Activated CD4-positive, alpha-beta memory T cell treated with anti-CD3 and anti-CD28 coated beads for 36 hours (primary cell): ENCODE measurements around the gene HNRNPLL. TPM values are rescaled to one million over a fixed set of nuclear protein-coding genes. Genes with fewer than 3 reads are reported as not detected.

Experiments
- CTCF ChIA-PET: fragments of 350-600 bp; sonication (Branson Sonifier 250); formaldehyde crosslinking; loops from one replicate; lab custom pipeline; 2021; ENCODE audit warnings: antibody characterized with exemption, inconsistent platforms; lab: Charles Lee
- POLR2A ChIA-PET: fragments of 350-600 bp; sonication (Branson Sonifier 250); formaldehyde crosslinking; loops from one replicate; lab custom pipeline; 2021; ENCODE audit warnings: antibody characterized with exemption; lab: Charles Lee
- DNase-seq: peaks from one replicate; pipeline ENCODE4 v3.0.0-alpha.2; 2020
- H3K27ac Mint-ChIP-seq: one replicate; pipeline ENCODE4 v1.8.0; 2021; ENCODE audit warnings: mixed read lengths
- H3K27me3 Mint-ChIP-seq: one replicate; pipeline ENCODE4 v1.8.0; 2021; ENCODE audit warnings: mixed read lengths
- H3K36me3 Mint-ChIP-seq: one replicate; pipeline ENCODE4 v1.8.0; 2021; ENCODE audit warnings: mixed read lengths
- H3K4me1 Mint-ChIP-seq: one replicate; pipeline ENCODE4 v1.8.0; 2021; ENCODE audit warnings: low read depth, mixed read lengths
- H3K4me3 Mint-ChIP-seq: one replicate; pipeline ENCODE4 v1.8.0; 2021; ENCODE audit warnings: mild to moderate bottlenecking, mixed read lengths
- H3K9me3 Mint-ChIP-seq: one replicate; pipeline ENCODE4 v1.8.0; 2021; ENCODE audit warnings: mixed read lengths
- intact Hi-C: fragments of 100-400 bp; cut with micrococcal nuclease; formaldehyde crosslinking; loops from one replicate; pipeline ENCODE4 v1.15.1; 2023
- total RNA-seq, 2 experiments: library from RNA; stranded (reverse); gene quantifications; one replicate each; pipeline ENCODE4 v1.2.3, GENCODE V29; 2021

The HNRNPLL gene
- total RNA-seq, 2 experiments from 2014 or later: 106 to 108 TPM

- intact Hi-C loops: loop anchor here (2.0 kb wide), 1 partner anchor 20 kb away; no protein-coding TSS in a partner anchor
- ChIA-PET CTCF (interaction anchor here (0.8 kb wide), 1 partner anchor 38 kb away, joined by 4 read pairs; no protein-coding TSS in a partner anchor), POLR2A (no interaction called here)
- peaks cover 29% of the 10 kb centered on the region for H3K4me1 Mint-ChIP-seq
- H3K36me3 Mint-ChIP-seq: no peaks in the 10 kb centered on the region
- H3K4me3 Mint-ChIP-seq: no peak overlapping the region
- DNase-seq: no peak
- no peak overlapping the region for H3K27ac Mint-ChIP-seq
- no peaks in the 10 kb centered on the region for H3K9me3 Mint-ChIP-seq
- H3K27me3 Mint-ChIP-seq: no peaks in the 10 kb centered on the region
Observed at GRCh38 chr2:38634684-38635083, 32.0 kb upstream of the HNRNPLL start.

- no peaks in the 10 kb centered on the region for H3K9me3 Mint-ChIP-seq
- ChIA-PET POLR2A (no interaction called here), CTCF (no interaction called here)
- no peak for DNase-seq
- intact Hi-C loops: loop anchor here (2.0 kb wide), 1 partner anchor 19 kb away; no protein-coding TSS in a partner anchor
- H3K4me1 Mint-ChIP-seq: peaks cover 25% of the 10 kb centered on the region
- no peaks in the 10 kb centered on the region for H3K27me3 Mint-ChIP-seq
- H3K4me3 Mint-ChIP-seq: no peak overlapping the region
- H3K36me3 Mint-ChIP-seq: no peaks in the 10 kb centered on the region
- peak overlapping the region; percentile 10 for H3K27ac Mint-ChIP-seq
Observed at GRCh38 chr2:38633895-38634294, 31.2 kb upstream of the HNRNPLL start.

DNA sequence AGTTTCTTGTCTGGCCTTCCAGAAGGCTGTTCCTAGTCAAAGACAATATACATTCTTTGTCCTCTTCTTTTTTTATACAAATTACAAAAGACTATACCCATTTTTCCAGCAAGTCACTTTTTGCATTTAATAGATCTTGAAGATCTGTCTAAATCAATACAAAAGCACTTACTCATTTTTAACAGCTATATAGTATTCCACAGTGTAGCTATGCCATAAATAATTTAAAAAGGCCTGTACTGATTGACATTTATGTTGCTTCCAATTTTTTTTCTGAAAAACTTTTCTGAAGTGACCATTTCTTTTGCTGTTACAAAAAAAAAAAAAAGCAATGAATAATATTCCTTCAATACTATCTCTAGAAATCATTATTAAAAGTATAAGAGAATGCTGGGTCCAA is 30.3 kb upstream of the HNRNPLL start:
- Mint-ChIP-seq H3K9me3 (no peaks in the 10 kb centered on the region), H3K4me3 (no peak overlapping the region), H3K27ac (no peak overlapping the region), H3K27me3 (no peaks in the 10 kb centered on the region), H3K4me1 (peaks cover 17% of the 10 kb centered on the region), H3K36me3 (no peaks in the 10 kb centered on the region)
- intact Hi-C loops: no loop called here
- ChIA-PET CTCF (no interaction called here), POLR2A (no interaction called here)
- DNase-seq: no peak

DNA sequence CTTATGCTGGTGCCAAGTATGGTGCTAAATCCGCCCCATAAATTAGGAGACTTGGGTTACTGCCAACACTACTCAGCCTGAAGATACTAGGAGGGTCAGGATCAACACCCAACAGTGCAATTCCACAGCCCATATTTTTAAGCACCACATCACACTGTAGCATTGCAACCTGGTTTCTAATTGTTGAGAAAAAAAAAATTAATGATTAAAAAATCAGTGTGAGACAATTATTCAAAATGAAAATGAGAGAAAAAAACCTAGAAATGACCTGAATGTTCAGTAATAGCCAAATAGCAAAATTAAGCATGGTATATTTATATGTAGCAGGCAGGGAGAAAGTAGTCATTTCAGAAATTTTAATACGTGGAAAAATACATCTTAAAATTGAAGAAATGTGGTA is 29.2 kb upstream of the HNRNPLL start:
- H3K27ac Mint-ChIP-seq: no peak overlapping the region
- CTCF ChIA-PET: no interaction called here
- no peaks in the 10 kb centered on the region for H3K9me3 Mint-ChIP-seq
- DNase-seq: no peak
- no peaks in the 10 kb centered on the region for H3K36me3 Mint-ChIP-seq
- POLR2A ChIA-PET: no interaction called here
- no peak overlapping the region for H3K4me3 Mint-ChIP-seq
- peaks cover 18% of the 10 kb centered on the region for H3K4me1 Mint-ChIP-seq
- no peaks in the 10 kb centered on the region for H3K27me3 Mint-ChIP-seq
- intact Hi-C loops: no loop called here

DNA sequence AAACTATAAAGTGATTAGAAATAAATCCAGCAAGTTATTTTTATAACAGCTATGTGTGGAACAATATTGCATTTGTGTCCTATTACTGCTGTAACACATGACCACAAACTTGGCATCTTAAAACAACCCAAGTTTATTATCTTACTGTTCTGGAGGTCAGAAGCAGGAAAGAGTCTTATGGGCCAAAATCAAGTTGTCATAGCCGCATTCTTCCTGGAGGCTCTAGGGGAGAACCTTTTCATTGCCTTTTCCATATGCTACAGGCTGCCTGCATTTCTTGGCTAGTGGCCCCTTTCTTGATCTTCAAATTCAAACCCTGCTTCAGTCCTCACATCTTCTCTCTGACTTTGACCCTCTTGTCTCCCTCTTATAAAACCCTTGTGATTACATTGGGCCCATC is 27.0 kb upstream of the HNRNPLL start:
- H3K4me1 Mint-ChIP-seq: peaks cover 30% of the 10 kb centered on the region
- intact Hi-C loops: no loop called here
- CTCF ChIA-PET: no interaction called here
- no peaks in the 10 kb centered on the region for H3K27me3 Mint-ChIP-seq
- H3K27ac Mint-ChIP-seq: no peak overlapping the region
- POLR2A ChIA-PET: no interaction called here
- H3K36me3 Mint-ChIP-seq: no peaks in the 10 kb centered on the region
- no peak for DNase-seq
- H3K4me3 Mint-ChIP-seq: no peak overlapping the region
- no peaks in the 10 kb centered on the region for H3K9me3 Mint-ChIP-seq

DNA sequence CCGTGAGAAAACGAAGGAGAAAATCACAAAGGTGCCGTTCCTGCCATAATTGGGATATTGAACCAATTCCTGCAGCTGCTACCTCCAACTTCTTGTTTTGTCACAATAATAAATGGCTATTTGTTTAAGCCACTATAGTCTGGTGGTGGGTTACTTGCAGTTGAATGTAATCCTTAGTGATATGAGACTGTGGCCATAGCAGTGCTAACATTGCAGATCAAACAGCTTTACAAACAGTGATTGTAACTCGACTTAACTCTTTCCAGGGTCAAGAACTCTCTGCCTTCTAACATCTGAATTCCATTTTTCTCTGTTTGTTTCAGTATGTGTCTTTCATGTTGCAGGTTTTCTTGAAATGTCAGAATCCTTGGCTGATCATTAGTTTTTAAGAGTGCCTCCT is 24.7 kb upstream of the HNRNPLL start:
- no peaks in the 10 kb centered on the region for H3K9me3 Mint-ChIP-seq
- H3K27ac Mint-ChIP-seq: no peak overlapping the region
- no peaks in the 10 kb centered on the region for H3K36me3 Mint-ChIP-seq
- ChIA-PET POLR2A (no interaction called here), CTCF (interaction anchor here (1.3 kb wide), 1 partner anchor 113 kb away, joined by 3 read pairs; no protein-coding TSS in a partner anchor)
- H3K27me3 Mint-ChIP-seq: no peaks in the 10 kb centered on the region
- no peak overlapping the region for H3K4me3 Mint-ChIP-seq
- DNase-seq: no peak
- intact Hi-C loops: no loop called here
- peaks cover 19% of the 10 kb centered on the region for H3K4me1 Mint-ChIP-seq

DNA sequence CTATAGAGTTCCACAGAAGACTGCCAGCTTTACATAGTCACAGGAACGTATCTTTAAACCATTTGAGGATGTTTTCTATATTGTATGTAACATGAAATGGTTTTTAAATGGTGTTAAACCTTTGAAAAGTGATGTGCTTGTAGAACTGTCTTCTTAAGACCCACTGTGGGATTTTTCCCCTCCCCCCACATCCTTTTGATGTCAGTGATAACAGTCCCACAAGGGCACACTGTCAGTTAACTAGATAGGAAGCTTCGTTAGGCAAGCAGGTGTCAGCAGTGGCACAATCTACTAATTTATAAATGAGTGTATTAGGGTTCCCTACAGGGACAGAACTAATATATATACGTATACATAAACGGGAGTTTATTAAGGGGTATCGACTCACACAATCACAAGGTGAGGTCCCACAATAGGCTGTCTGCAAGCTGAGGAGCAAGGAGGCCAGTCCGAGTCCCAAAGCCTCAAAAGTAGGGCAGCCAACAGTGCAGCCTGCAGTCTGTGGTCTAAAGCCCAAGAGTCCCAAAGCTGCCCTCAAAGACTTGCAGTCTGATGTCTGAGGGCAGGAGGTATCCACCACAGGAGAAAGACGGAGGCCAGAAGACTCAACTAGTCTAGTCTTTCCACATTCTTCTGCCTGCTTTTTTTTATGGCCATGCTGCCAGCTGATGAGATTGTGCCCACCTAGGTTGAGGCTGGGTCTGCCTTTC is 23.8 kb upstream of the HNRNPLL start:
- peak; percentile 43 for DNase-seq
- ChIA-PET CTCF (interaction anchor here (1.3 to 1.5 kb wide), 4 partner anchors 11 to 114 kb away, joined by 3 to 5 read pairs (median 4); no protein-coding TSS in a partner anchor), POLR2A (interaction anchor here (1.1 to 1.3 kb wide), 2 partner anchors 9 to 22 kb away, joined by 3 to 4 read pairs; no protein-coding TSS in a partner anchor)
- peaks cover 19% of the 10 kb centered on the region for H3K4me1 Mint-ChIP-seq
- H3K36me3 Mint-ChIP-seq: no peaks in the 10 kb centered on the region
- intact Hi-C loops: no loop called here
- H3K27me3 Mint-ChIP-seq: no peaks in the 10 kb centered on the region
- H3K9me3 Mint-ChIP-seq: no peaks in the 10 kb centered on the region
- H3K27ac Mint-ChIP-seq: peak overlapping the region; percentile 54
- H3K4me3 Mint-ChIP-seq: no peak overlapping the region

DNA sequence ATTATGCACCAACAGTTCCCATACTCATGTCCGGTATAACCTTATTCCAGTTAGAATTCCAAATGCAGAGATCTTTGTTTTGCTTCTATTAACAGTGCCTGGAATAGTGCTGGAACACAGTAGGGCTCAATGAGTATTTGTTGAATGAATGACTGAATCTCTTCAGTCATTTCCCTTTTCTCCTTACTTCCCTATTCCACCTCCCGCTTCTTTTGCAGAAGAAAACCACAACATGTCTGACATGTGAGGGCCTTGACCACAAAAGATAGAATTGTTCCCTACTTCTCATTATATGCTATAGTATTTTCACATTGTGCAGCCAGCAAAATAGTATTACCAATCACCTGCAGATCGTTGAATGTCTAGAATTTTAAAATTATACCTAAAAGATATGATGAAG is 19.5 kb upstream of the HNRNPLL start:
- no peak overlapping the region for H3K27ac Mint-ChIP-seq
- peaks cover 22% of the 10 kb centered on the region for H3K4me1 Mint-ChIP-seq
- POLR2A ChIA-PET: no interaction called here
- intact Hi-C loops: no loop called here
- no peak for DNase-seq
- CTCF ChIA-PET: no interaction called here
- H3K36me3 Mint-ChIP-seq: no peaks in the 10 kb centered on the region
- H3K27me3 Mint-ChIP-seq: no peaks in the 10 kb centered on the region
- H3K4me3 Mint-ChIP-seq: no peak overlapping the region
- H3K9me3 Mint-ChIP-seq: peaks cover 4% of the 10 kb centered on the region

DNA sequence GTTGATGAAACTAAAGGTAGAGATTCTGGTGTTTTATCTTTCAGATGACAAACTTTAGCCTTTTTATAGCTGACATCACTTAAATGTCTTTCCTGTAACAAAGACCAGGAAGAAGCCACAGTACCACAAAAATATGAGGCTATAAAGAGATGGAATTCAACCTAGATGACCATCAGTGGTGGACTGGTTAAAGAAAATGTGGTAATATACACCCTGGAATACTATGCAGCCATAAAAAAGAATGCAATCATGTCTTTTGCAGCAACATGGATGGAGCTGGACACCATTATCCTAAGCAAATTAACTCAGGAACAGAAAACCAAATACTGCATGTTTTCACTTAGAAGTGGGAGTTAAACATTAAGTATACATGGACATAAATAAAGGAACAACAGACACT is 18.3 kb upstream of the HNRNPLL start:
- Mint-ChIP-seq H3K36me3 (no peaks in the 10 kb centered on the region), H3K9me3 (peaks cover 4% of the 10 kb centered on the region), H3K4me3 (no peak overlapping the region), H3K27ac (no peak overlapping the region), H3K27me3 (no peaks in the 10 kb centered on the region), H3K4me1 (peaks cover 17% of the 10 kb centered on the region)
- no peak for DNase-seq
- ChIA-PET CTCF (no interaction called here), POLR2A (no interaction called here)
- intact Hi-C loops: no loop called here

DNA sequence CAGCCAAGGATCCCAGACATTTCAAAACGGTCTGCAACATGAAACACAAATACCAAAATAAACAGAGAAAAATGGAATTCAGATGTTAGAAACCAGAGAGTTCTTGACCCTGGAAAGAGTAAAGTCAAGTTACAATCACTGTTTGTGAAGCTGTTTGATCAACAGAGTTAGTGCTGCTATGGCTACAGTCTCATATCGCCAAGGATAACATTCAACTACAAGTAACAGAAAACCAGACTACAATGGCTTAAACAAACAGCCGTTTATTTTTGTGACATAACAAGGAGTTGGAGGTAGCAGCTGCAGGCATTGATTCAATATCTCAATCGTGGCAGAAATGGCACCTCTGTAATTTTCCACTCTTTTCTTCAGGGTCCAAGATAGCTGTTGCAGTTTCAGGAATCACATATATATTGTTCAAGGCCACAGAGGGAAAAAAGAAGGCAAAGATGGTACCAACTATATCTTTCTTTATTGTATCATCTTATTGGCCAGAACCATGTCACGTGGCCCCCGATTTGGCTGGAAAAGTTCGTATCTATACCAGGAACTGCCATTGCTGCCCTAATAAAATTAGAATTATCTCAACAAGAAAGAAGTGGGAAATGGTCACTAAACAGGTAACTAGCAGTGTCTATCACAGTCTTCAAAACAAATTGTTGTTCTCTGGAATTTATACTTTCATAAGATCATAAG is 17.7 kb upstream of the HNRNPLL start:
- Mint-ChIP-seq H3K4me1 (peaks cover 19% of the 10 kb centered on the region), H3K36me3 (no peaks in the 10 kb centered on the region), H3K4me3 (no peak overlapping the region), H3K27me3 (no peaks in the 10 kb centered on the region), H3K27ac (no peak overlapping the region), H3K9me3 (peaks cover 4% of the 10 kb centered on the region)
- ChIA-PET CTCF (interaction anchor here (1.2 kb wide), 1 partner anchor 17 kb away, joined by 4 read pairs; no protein-coding TSS in a partner anchor), POLR2A (interaction anchor here (0.5 kb wide), 1 partner anchor 71 kb away, joined by 7 read pairs; no protein-coding TSS in a partner anchor)
- DNase-seq: no peak
- intact Hi-C loops: no loop called here

- peaks cover 26% of the 10 kb centered on the region for H3K4me1 Mint-ChIP-seq
- no peaks in the 10 kb centered on the region for H3K36me3 Mint-ChIP-seq
- peaks cover 4% of the 10 kb centered on the region for H3K9me3 Mint-ChIP-seq
- no peak overlapping the region for H3K4me3 Mint-ChIP-seq
- no peaks in the 10 kb centered on the region for H3K27me3 Mint-ChIP-seq
- no peak overlapping the region for H3K27ac Mint-ChIP-seq
- intact Hi-C loops: no loop called here
- POLR2A ChIA-PET: interaction anchor here (0.5 kb wide), 1 partner anchor 72 kb away, joined by 7 read pairs; no protein-coding TSS in a partner anchor
- CTCF ChIA-PET: interaction anchor here (0.6 to 1.2 kb wide), 2 partner anchors 16 to 69 kb away, joined by 4 to 5 read pairs; no protein-coding TSS in a partner anchor
- no peak for DNase-seq
Observed at GRCh38 chr2:38619458-38620164, 16.9 kb upstream of the HNRNPLL start.

GRCh38 chr2:38617301-38617700 is 14.6 kb upstream of the HNRNPLL start:
- intact Hi-C loops: no loop called here
- Mint-ChIP-seq H3K36me3 (no peaks in the 10 kb centered on the region), H3K9me3 (peaks cover 4% of the 10 kb centered on the region), H3K4me1 (peaks cover 45% of the 10 kb centered on the region), H3K27ac (no peak overlapping the region), H3K4me3 (no peak overlapping the region), H3K27me3 (no peaks in the 10 kb centered on the region)
- ChIA-PET CTCF (interaction anchor here (1.6 to 6.8 kb wide), 2 partner anchors 15 to 124 kb away, joined by 4 to 41 read pairs; partner anchors contain the start of gene HNRNPLL), POLR2A (interaction anchor here (1.2 to 1.6 kb wide), 2 partner anchors 9 to 50 kb away, joined by 4 to 6 read pairs; no protein-coding TSS in a partner anchor)
- no peak for DNase-seq
